Stimulated activated CD4-positive, alpha-beta T cell treated with anti-CD3 and anti-CD28 coated beads, TNF-alpha, amount 100 ng/mL, for 1 hour (primary cell): ENCODE measurements around the gene BATF.
A peak's percentile ranks its signal among the peaks of the same experiment; 100 is the strongest.

Source experiments
- DNase-seq, 3 donors: peaks; one replicate each; pipeline ENCODE4 v3.0.0-alpha.2; 2020; ENCODE audit warnings: low read depth in 3 of 3, low spot score in 1 of 3

The BATF gene

GRCh38 chr14:75559451-75560222 lies 37.4 kb downstream of the BATF start:
- DNase-seq, result peak in 1 of 3 donors; percentile 52

- no peak for DNase-seq
Observed at GRCh38 chr14:75561013-75561432, 38.8 kb downstream of the BATF start.

- DNase-seq, result peak in 1 of 3 donors; percentile 36
Observed at GRCh38 chr14:75562089-75562488, 39.8 kb downstream of the BATF start.

GRCh38 chr14:75562489-75562888 lies 40.2 kb downstream of the BATF start:
- DNase-seq, result no peak

GRCh38 chr14:75563931-75564330 lies 41.7 kb downstream of the BATF start:
- DNase-seq, result no peak

- no peak for DNase-seq
Observed at GRCh38 chr14:75565056-75565455, 42.8 kb downstream of the BATF start.

GRCh38 chr14:75566321-75566720 lies 44.1 kb downstream of the BATF start:
- peak; percentile 53 to 68 (median 62) for DNase-seq

- DNase-seq, result no peak
Observed at GRCh38 chr14:75566752-75567151, 44.5 kb downstream of the BATF start.

GRCh38 chr14:75568140-75568539 lies 45.9 kb downstream of the BATF start:
- DNase-seq, result no peak

- DNase-seq, result no peak
Observed at GRCh38 chr14:75568791-75569190, 46.5 kb downstream of the BATF start.

- DNase-seq, result no peak
Observed at GRCh38 chr14:75570797-75571196, 48.5 kb downstream of the BATF start.

GRCh38 chr14:75572104-75572503 lies 49.8 kb downstream of the BATF start:
- no peak for DNase-seq

GRCh38 chr14:75577090-75577489 lies 54.8 kb downstream of the BATF start:
- no peak for DNase-seq

- DNase-seq, result peak; percentile 25 to 53 (median 38)
Observed at GRCh38 chr14:75577729-75578101, 55.4 kb downstream of the BATF start.

- DNase-seq, result peak in 2 of 3 donors; percentile 12 to 48
Observed at GRCh38 chr14:75578102-75578785, 56.0 kb downstream of the BATF start, which contains the start of gene FLVCR2. TSS of gene FLVCR2 (plus strand) at chr14:75578620. CDS start at chr14:75578973, 353 bp downstream.

GRCh38 chr14:75578786-75579337 lies 56.6 kb downstream of the BATF start:
- no peak for DNase-seq

- no peak for DNase-seq
Observed at GRCh38 chr14:75579338-75579864, 57.1 kb downstream of the BATF start.

- no peak for DNase-seq
Observed at GRCh38 chr14:75579882-75580281, 57.6 kb downstream of the BATF start.

GRCh38 chr14:75587388-75587787 lies 65.1 kb downstream of the BATF start:
- DNase-seq, result no peak

GRCh38 chr14:75589931-75590330 lies 67.7 kb downstream of the BATF start:
- DNase-seq, result no peak

GRCh38 chr14:75591331-75591946 lies 69.2 kb downstream of the BATF start:
- DNase-seq, result no peak
